Measurements from ENCODE around the gene LIPF. TPM values are rescaled to one million over a fixed set of nuclear protein-coding genes. Genes with fewer than 3 reads are reported as not detected.

The LIPF gene
- total RNA-seq, 1 donor, result not detected

DNA sequence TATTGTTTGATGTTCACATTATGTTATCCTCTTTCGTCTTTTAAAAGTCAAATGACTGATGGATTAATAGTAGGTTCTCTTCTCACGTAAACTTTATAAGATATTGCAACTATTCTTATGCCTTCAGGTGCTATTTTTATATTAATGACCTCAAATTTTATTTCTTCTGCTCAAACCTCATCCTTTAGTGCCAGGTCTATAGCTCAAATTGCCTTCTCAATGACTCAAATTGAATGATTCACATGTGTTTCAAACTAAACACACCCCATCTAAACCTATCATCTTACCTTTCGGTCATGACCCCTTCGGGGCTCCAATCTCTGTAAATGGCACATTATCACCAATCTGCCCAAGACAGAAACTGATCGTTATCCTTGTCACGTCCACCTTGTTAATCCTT is 22.0 kb upstream of the LIPF start:
- no peaks in the 10 kb centered on the region for H3K9me3 ChIP-seq (ENCODE audit: low read depth, low read length)
- no peaks in the 10 kb centered on the region for H3K36me3 ChIP-seq (ENCODE audit: insufficient read depth, low read length)
- H3K27me3 ChIP-seq (ENCODE audit: insufficient read depth, low read length), result no peaks in the 10 kb centered on the region
- no peak overlapping the region for H3K27ac ChIP-seq (ENCODE audit: low read depth, low read length)
- no peak for DNase-seq (ENCODE audit: insufficient read length, low spot score, missing footprints)
- H3K79me2 ChIP-seq (ENCODE audit: insufficient read depth, low read length), result no peaks in the 10 kb centered on the region
- no peak overlapping the region for H3K4me3 ChIP-seq (ENCODE audit: insufficient read depth, low read length)
- TF ChIP-seq, protein P1, sequence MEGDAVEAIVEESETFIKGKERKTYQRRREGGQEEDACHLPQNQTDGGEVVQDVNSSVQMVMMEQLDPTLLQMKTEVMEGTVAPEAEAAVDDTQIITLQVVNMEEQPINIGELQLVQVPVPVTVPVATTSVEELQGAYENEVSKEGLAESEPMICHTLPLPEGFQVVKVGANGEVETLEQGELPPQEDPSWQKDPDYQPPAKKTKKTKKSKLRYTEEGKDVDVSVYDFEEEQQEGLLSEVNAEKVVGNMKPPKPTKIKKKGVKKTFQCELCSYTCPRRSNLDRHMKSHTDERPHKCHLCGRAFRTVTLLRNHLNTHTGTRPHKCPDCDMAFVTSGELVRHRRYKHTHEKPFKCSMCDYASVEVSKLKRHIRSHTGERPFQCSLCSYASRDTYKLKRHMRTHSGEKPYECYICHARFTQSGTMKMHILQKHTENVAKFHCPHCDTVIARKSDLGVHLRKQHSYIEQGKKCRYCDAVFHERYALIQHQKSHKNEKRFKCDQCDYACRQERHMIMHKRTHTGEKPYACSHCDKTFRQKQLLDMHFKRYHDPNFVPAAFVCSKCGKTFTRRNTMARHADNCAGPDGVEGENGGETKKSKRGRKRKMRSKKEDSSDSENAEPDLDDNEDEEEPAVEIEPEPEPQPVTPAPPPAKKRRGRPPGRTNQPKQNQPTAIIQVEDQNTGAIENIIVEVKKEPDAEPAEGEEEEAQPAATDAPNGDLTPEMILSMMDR (IDR thresholded peaks at IDR 0.05; ENCODE audit: extremely low read depth, low read depth, low read length), result no peak
- no peaks in the 10 kb centered on the region for H4K20me1 ChIP-seq (ENCODE audit: insufficient read depth, low read length)
- H3K4me1 ChIP-seq (ENCODE audit: insufficient read depth, low read length), result peaks cover 14% of the 10 kb centered on the region
- no peak overlapping the region for H3K4me2 ChIP-seq (ENCODE audit: insufficient read depth, low read length)
- H2AFZ ChIP-seq (ENCODE audit: low read length), result no peak overlapping the region

DNA sequence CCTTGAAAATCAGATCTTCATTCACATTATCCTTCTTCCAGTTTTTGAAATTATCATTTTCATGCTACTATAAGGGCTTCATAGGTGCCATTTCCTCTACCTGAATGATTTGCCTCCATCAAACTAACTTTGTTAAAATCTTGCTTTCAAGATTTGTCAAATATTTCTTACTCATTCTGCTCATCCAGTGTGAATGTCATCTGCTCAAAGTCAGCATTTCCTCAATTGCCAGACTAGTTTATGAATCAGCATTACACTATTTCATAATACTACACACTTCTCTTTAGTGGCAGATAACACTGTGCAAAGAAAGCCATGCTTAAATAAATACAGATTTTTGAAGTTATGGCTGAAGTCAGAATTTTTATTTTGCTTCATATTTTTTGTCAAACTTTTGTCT is 21.3 kb upstream of the LIPF start:
- Histone ChIP-seq H3K27me3 (ENCODE audit: insufficient read depth, low read length) (no peaks in the 10 kb centered on the region), H3K4me1 (ENCODE audit: insufficient read depth, low read length) (peaks cover 17% of the 10 kb centered on the region), H3K4me2 (ENCODE audit: insufficient read depth, low read length) (no peak overlapping the region), H3K27ac (ENCODE audit: low read depth, low read length) (no peak overlapping the region), H3K9me3 (ENCODE audit: low read depth, low read length) (no peaks in the 10 kb centered on the region), H3K36me3 (ENCODE audit: insufficient read depth, low read length) (no peaks in the 10 kb centered on the region), H2AFZ (ENCODE audit: low read length) (no peak overlapping the region), H3K4me3 (ENCODE audit: insufficient read depth, low read length) (no peak overlapping the region), H4K20me1 (ENCODE audit: insufficient read depth, low read length) (no peaks in the 10 kb centered on the region), H3K79me2 (ENCODE audit: insufficient read depth, low read length) (no peaks in the 10 kb centered on the region)
- TF ChIP-seq, protein P1 (IDR thresholded peaks at IDR 0.05; ENCODE audit: extremely low read depth, low read depth, low read length), result no peak
- no peak for DNase-seq (ENCODE audit: insufficient read length, low spot score, missing footprints)

- H2AFZ ChIP-seq (ENCODE audit: low read length), result no peak overlapping the region
- no peak overlapping the region for H3K4me3 ChIP-seq (ENCODE audit: insufficient read depth, low read length)
- TF ChIP-seq, protein P1 (IDR thresholded peaks at IDR 0.05; ENCODE audit: extremely low read depth, low read depth, low read length), result no peak
- no peaks in the 10 kb centered on the region for H3K36me3 ChIP-seq (ENCODE audit: insufficient read depth, low read length)
- H3K27me3 ChIP-seq (ENCODE audit: insufficient read depth, low read length), result no peaks in the 10 kb centered on the region
- H3K9me3 ChIP-seq (ENCODE audit: low read depth, low read length), result no peaks in the 10 kb centered on the region
- H3K4me1 ChIP-seq (ENCODE audit: insufficient read depth, low read length), result peaks cover 35% of the 10 kb centered on the region
- no peaks in the 10 kb centered on the region for H4K20me1 ChIP-seq (ENCODE audit: insufficient read depth, low read length)
- DNase-seq (ENCODE audit: insufficient read length, low spot score, missing footprints), result no peak
- H3K27ac ChIP-seq (ENCODE audit: low read depth, low read length), result no peak overlapping the region
- no peak overlapping the region for H3K4me2 ChIP-seq (ENCODE audit: insufficient read depth, low read length)
- no peaks in the 10 kb centered on the region for H3K79me2 ChIP-seq (ENCODE audit: insufficient read depth, low read length)
These were observed 17.1 kb upstream of the LIPF start for GRCh38 chr10:88647061-88647615.

DNA sequence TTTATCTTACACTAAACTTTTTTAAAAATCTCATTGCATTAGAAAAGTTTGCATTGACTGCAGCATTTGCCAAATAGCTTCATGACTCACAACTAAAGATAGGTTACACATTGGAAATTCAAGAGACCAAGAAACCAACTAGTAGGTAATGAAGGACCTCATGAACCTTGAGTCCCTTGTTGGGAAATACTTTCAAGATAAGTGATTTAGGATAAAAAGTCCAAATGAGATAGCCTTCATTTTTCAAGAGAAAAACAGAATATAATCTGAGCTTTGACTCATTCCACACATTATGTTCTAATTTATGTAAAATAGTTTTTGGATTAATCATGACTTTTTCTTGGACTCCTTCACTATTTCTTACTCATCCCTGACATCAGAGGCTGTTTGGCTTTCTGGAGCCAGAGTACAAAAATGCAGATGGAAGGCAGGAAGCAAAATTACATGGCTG is 13.1 kb upstream of the LIPF start:
- DNase-seq (ENCODE audit: insufficient read length, low spot score, missing footprints), result peak; percentile 30
- peaks cover 26% of the 10 kb centered on the region for H3K4me1 ChIP-seq (ENCODE audit: insufficient read depth, low read length)
- H3K27me3 ChIP-seq (ENCODE audit: insufficient read depth, low read length), result no peaks in the 10 kb centered on the region
- H3K4me3 ChIP-seq (ENCODE audit: insufficient read depth, low read length), result peak overlapping the region; percentile 25
- H3K9me3 ChIP-seq (ENCODE audit: low read depth, low read length), result no peaks in the 10 kb centered on the region
- TF ChIP-seq, protein P1 (IDR thresholded peaks at IDR 0.05; ENCODE audit: extremely low read depth, low read depth, low read length), result no peak
- H2AFZ ChIP-seq (ENCODE audit: low read length), result no peak overlapping the region
- H3K27ac ChIP-seq (ENCODE audit: low read depth, low read length), result peak overlapping the region; percentile 89
- peak overlapping the region; percentile 52 for H3K4me2 ChIP-seq (ENCODE audit: insufficient read depth, low read length)
- no peaks in the 10 kb centered on the region for H3K36me3 ChIP-seq (ENCODE audit: insufficient read depth, low read length)
- H3K79me2 ChIP-seq (ENCODE audit: insufficient read depth, low read length), result no peaks in the 10 kb centered on the region
- H4K20me1 ChIP-seq (ENCODE audit: insufficient read depth, low read length), result no peaks in the 10 kb centered on the region
